ENCODE measurements around the gene CNP.
"Not testable (repeated sequence)": the region's sequence is repeated elsewhere in the genome, so short reads cannot be mapped to it uniquely, and the experiment has no call there.

CNP gene

GRCh38 chr17:42002792-42003301 is 36.3 kb downstream of the CNP start:
- DNase-seq (ENCODE audit: low read depth) = no peak

GRCh38 chr17:42005166-42005565 is 38.6 kb downstream of the CNP start:
- DNase-seq (ENCODE audit: low read depth) = no peak

- DNase-seq (ENCODE audit: low read depth) = no peak
These were observed 42.6 kb downstream of the CNP start for GRCh38 chr17:42009170-42009569.

GRCh38 chr17:42010266-42010680 is 43.7 kb downstream of the CNP start:
- not testable (repeated sequence) for DNase-seq (ENCODE audit: low read depth)

GRCh38 chr17:42010898-42011516 is 44.4 kb downstream of the CNP start:
- no peak for DNase-seq (ENCODE audit: low read depth)

GRCh38 chr17:42012363-42012762 is 45.8 kb downstream of the CNP start:
- DNase-seq (ENCODE audit: low read depth) = not testable (repeated sequence)

GRCh38 chr17:42013740-42014139 is 47.1 kb downstream of the CNP start:
- DNase-seq (ENCODE audit: low read depth) = not testable (repeated sequence)

- DNase-seq (ENCODE audit: low read depth) = no peak
These were observed 49.8 kb downstream of the CNP start for GRCh38 chr17:42016411-42016831.

- peak; percentile 85 for DNase-seq (ENCODE audit: low read depth)
These were observed 50.6 kb downstream of the CNP start, which contains the start of gene DNAJC7 for GRCh38 chr17:42016941-42017865. Gene DNAJC7 (minus strand): TSS chr17:42017439. CDS start chr17:42017416, 23 bp downstream.

GRCh38 chr17:42017866-42018200 is 51.2 kb downstream of the CNP start:
- DNase-seq (ENCODE audit: low read depth) = peak; percentile 15

GRCh38 chr17:42018339-42018738 is 51.7 kb downstream of the CNP start:
- no peak for DNase-seq (ENCODE audit: low read depth)

- DNase-seq (ENCODE audit: low read depth) = no peak
These were observed 52.4 kb downstream of the CNP start for GRCh38 chr17:42018988-42019387.

- DNase-seq (ENCODE audit: low read depth) = peak; percentile 91
These were observed 53.2 kb downstream of the CNP start, which contains the start of gene NKIRAS2 for GRCh38 chr17:42019509-42020404. Gene NKIRAS2 (plus strand): TSS chr17:42020090. CDS start chr17:42021578, 1,488 bp downstream.

GRCh38 chr17:42020845-42021244 is 54.2 kb downstream of the CNP start:
- DNase-seq (ENCODE audit: low read depth) = not testable (repeated sequence)

GRCh38 chr17:42023524-42024349 is 57.1 kb downstream of the CNP start:
- DNase-seq (ENCODE audit: low read depth) = no peak

GRCh38 chr17:42025191-42025579 is 58.6 kb downstream of the CNP start:
- no peak for DNase-seq (ENCODE audit: low read depth)

GRCh38 chr17:42025936-42026335 is 59.3 kb downstream of the CNP start:
- DNase-seq (ENCODE audit: low read depth) = no peak

GRCh38 chr17:42026857-42027589 is 60.4 kb downstream of the CNP start:
- DNase-seq (ENCODE audit: low read depth) = no peak

Measured in activated T-cell treated with anti-CD3 and anti-CD28 coated beads for 24 hours (primary cell).